GM20000 (cell line): ENCODE data around the gene PRELID2.
"Not testable (repeated sequence)": the region's sequence is repeated elsewhere in the genome, so short reads cannot be mapped to it uniquely, and the experiment has no call there.

Experiments used
- DNase-seq: peaks from one replicate; pipeline ENCODE4 v3.0.0; 2012; ENCODE audit warnings: low spot score
- TF ChIP-seq, protein P1 (sequence below): IDR thresholded peaks from 2 replicates; pipeline ENCODE4 v1.5.1; 2012; ENCODE audit warnings: mild to moderate bottlenecking, control low read depth; ENCODE audit errors: extremely low read depth, missing control alignments

The PRELID2 gene

DNA sequence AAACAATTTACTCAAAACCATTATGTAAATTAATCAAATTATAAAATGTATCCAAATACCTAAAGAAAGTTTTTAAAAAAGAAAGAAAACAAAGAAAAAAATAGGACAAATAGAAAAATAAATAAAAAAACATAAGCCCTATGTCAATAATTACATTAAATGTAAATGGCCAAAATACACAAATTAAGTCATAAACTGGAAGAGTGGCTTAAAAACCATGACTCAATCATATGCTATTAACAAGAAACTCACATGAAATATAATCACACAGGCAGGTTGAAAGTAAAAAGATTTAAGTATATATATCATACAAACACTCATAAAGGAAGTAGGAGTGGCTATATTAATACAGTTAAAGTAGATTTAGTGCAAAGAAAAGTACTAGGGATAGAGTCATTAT, 95.3 kb downstream of the PRELID2 start:
- TF ChIP-seq, protein P1, sequence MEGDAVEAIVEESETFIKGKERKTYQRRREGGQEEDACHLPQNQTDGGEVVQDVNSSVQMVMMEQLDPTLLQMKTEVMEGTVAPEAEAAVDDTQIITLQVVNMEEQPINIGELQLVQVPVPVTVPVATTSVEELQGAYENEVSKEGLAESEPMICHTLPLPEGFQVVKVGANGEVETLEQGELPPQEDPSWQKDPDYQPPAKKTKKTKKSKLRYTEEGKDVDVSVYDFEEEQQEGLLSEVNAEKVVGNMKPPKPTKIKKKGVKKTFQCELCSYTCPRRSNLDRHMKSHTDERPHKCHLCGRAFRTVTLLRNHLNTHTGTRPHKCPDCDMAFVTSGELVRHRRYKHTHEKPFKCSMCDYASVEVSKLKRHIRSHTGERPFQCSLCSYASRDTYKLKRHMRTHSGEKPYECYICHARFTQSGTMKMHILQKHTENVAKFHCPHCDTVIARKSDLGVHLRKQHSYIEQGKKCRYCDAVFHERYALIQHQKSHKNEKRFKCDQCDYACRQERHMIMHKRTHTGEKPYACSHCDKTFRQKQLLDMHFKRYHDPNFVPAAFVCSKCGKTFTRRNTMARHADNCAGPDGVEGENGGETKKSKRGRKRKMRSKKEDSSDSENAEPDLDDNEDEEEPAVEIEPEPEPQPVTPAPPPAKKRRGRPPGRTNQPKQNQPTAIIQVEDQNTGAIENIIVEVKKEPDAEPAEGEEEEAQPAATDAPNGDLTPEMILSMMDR = no peak
- no peak for DNase-seq

DNA sequence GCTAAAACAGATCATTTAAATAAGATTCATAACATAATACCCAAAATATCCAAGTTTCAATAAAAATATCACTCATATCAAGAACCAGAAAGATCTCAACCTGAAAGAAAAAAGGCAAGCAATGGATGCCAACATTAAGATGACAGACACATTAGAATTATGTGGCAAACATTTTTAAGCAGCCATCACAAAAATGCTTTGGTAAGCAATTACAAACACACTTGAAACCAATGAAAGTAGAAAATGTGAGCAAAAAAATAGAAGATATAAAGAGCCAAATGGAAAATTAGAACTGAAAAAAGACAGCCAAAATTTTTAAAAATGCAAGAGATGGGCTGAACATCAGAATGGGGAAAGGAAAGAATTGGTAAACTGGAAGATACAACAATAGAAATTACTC, 96.9 kb downstream of the PRELID2 start:
- TF ChIP-seq, protein P1 = no peak
- no peak for DNase-seq

DNA sequence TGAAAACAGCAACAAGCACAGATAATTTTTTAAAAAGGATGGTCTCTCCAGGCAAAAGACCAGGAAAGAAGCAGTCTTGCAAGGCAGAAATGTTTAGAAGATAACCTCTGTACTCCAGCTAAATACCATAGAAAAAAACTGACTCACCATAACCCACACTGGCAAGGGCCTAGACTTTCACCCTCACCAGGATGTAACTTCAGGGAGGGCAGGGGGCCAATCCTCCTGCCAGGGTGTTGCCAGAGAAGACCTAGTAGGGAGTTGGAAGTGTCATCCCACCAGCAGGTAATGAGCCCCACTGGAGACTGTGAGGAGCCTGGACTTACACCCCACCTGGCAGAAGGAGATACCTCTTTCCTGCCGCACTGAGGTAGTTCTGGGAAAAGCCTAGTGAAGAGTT, 97.6 kb downstream of the PRELID2 start:
- TF ChIP-seq, protein P1 = no peak

DNA sequence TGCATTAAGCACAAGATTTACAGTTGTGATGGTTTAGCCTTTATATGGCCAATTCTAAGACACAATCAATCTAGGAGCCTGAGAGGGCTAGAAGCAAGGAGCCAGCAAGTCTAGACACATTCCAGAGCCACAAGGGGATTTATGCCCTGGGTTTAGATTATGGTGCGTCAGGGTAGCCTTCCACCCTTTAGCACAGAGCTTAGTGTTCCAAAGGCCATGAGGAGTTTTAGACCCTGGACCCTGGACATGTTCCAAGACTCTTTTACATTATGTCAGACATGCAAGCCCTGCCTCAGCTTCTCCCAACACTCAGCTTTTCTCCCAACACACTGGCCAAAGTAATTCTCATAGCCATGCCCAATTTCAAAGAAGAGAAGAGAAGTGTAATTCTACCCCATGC, 105.2 kb downstream of the PRELID2 start:
- DNase-seq = not testable (repeated sequence)

More for the DNA sequence above, 97.6 kb downstream of the PRELID2 start:
- DNase-seq = no peak

DNA sequence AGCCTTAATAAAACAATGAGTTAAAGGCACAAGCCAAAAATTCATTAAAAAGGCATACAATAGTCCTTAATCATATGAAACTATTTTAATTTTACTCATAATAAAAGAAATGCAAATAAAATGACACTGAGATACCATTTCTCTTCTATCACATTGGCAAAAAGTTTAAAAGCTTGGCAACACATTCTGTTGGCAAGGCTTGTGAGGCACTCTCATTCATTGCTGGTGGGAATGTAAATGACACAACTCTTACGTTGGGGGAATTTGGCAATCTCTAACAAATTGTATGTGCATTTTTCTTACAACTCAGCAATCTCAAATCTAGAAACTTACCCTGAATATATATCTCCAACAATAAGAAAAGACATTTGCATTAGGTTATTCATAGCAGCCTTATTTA, 111.6 kb downstream of the PRELID2 start:
- TF ChIP-seq, protein P1 = no peak
- no peak for DNase-seq

DNA sequence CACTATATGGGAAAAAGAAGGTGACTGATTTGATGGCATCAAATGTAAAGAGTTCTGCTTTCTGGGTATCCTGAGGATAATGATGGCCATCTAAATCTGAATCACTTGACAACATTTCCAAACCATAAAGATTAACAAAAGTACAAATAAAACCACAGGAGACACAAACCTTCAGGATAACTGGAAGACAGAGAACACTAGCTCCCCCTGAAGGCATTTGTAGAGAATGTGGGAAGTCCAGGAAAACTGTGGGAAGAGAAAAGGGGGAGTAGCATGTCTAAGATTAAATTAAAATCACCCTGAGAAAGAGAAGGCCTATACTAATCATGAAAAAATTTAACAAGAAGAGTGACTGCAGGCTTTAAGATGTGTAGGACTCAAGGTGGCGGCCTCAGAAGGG, 116.2 kb downstream of the PRELID2 start:
- TF ChIP-seq, protein P1 = no peak
- no peak for DNase-seq

DNA sequence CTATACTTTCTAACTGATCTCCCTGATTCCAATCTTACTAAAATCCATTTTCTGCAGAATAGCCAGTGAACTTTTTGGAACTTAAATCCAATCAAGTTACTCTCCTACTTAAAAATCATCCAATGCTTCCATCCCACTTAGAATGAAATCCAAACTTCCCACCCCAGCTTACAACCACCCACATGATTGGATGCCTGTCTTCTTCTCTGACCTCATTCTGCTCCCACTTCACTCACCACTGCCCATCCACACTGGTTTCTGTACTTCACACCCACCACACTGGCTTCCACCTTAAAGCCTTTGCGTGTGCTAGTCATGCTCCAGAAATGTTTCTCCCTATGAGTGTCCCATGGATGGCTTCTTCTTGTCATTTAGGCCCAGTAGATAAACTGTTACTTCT, 119.7 kb downstream of the PRELID2 start:
- TF ChIP-seq, protein P1 = no peak
- DNase-seq = no peak

DNA sequence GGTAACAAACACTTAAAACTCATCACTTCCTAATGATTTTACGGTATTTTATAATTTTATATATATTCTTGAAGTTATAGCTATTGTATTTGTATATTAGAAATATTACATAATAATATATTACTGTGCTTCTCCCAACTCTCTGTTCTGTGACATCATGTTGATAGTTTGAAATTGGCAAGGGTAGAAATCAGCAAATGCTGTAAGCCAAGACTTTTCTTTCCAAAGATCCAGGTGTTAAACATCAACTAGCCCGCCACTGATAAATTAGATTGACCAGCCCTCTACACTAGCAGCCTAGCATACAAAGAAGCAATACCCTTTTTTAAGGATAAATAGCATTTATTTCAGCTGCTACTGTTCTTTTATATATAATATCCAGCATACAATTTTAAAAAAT, 122.9 kb downstream of the PRELID2 start:
- TF ChIP-seq, protein P1 = no peak
- DNase-seq = no peak
